Fibroblast of villous mesenchyme (primary cell): Measurements from ENCODE around the gene LLGL2. TPM values are rescaled to one million over a fixed set of nuclear protein-coding genes. Genes with fewer than 3 reads are reported as not detected.
"Not testable (repeated sequence)": the region's sequence is repeated elsewhere in the genome, so short reads cannot be mapped to it uniquely, and the experiment has no call there.

Source experiments
- DNase-seq: peaks from one replicate; pipeline ENCODE4 v3.0.0-alpha.2; 2010; ENCODE audit warnings: low read depth
- H3K4me3 ChIP-seq: 2 replicates; pipeline ENCODE4 v1.5.1; 2011; ENCODE audit warnings: low read depth, mild to moderate bottlenecking, low read length
- total RNA-seq: library from RNA; depleted of rRNA; stranded (reverse); fragments of >200 nt; gene quantifications from 2 replicates; pipeline ENCODE4 v1.2.3, GENCODE V29; 2012
- TF ChIP-seq, protein P1 (sequence below): IDR thresholded peaks from 2 replicates; pipeline ENCODE4 v1.5.1; 2012; ENCODE audit warnings: low read depth, mild to moderate bottlenecking, low read length; ENCODE audit not compliant: insufficient read depth

LLGL2 gene
- total RNA-seq, 1 donor, result 2.2 TPM

- TF ChIP-seq, protein P1, sequence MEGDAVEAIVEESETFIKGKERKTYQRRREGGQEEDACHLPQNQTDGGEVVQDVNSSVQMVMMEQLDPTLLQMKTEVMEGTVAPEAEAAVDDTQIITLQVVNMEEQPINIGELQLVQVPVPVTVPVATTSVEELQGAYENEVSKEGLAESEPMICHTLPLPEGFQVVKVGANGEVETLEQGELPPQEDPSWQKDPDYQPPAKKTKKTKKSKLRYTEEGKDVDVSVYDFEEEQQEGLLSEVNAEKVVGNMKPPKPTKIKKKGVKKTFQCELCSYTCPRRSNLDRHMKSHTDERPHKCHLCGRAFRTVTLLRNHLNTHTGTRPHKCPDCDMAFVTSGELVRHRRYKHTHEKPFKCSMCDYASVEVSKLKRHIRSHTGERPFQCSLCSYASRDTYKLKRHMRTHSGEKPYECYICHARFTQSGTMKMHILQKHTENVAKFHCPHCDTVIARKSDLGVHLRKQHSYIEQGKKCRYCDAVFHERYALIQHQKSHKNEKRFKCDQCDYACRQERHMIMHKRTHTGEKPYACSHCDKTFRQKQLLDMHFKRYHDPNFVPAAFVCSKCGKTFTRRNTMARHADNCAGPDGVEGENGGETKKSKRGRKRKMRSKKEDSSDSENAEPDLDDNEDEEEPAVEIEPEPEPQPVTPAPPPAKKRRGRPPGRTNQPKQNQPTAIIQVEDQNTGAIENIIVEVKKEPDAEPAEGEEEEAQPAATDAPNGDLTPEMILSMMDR, result no peak
- no peak overlapping the region for H3K4me3 ChIP-seq
- no peak for DNase-seq
These were observed 49.7 kb downstream of the LLGL2 start for GRCh38 chr17:75575197-75575596.

GRCh38 chr17:75575728-75576127, 50.2 kb downstream of the LLGL2 start:
- no peak for DNase-seq
- no peak overlapping the region for H3K4me3 ChIP-seq
- TF ChIP-seq, protein P1, result no peak

GRCh38 chr17:75576661-75577060, 51.2 kb downstream of the LLGL2 start:
- TF ChIP-seq, protein P1, result no peak
- no peak overlapping the region for H3K4me3 ChIP-seq
- no peak for DNase-seq

DNA sequence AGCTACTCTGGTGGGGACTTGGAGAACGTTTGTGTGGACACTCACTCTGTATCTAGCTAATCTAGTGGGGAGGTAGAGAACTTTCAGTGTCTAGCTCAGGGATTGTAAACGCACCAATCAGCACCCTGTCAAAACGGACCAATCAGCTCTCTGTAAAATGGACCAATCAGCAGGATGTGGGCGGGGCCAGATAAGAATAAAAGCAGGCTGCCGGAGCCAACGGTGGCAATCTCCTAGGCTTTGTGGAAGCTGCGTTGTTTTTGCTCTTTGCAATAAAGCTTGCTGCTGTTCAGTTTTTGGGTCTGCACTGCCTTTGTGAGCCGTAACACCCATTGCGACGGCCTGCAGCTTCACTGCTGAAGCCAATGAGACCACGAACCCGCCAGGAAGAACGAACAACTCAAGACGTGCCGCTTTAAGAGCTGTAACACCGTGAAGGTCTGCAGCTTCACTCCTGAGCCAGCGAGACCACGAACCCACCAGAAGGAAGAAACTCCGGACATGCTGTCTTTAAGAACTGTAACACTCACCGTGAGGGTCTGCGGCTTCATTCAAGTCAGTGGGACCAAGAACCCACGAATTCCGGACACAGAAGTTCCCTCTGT, 55.7 kb downstream of the LLGL2 start:
- H3K4me3 ChIP-seq, DNase-seq: not testable (repeated sequence)

GRCh38 chr17:75583197-75583596, 57.7 kb downstream of the LLGL2 start:
- not testable (repeated sequence) for H3K4me3 ChIP-seq, DNase-seq

GRCh38 chr17:75584849-75585175, 59.3 kb downstream of the LLGL2 start:
- no peak overlapping the region for H3K4me3 ChIP-seq
- DNase-seq, result no peak
- TF ChIP-seq, protein P1, result no peak

- peak within 1 kb of the TSS; percentile 54 for H3K4me3 ChIP-seq
These were observed 62.4 kb downstream of the LLGL2 start, which contains the start of gene MYO15B for GRCh38 chr17:75587675-75588595. Gene MYO15B, plus strand, starts transcription at chr17:75587800. Its CDS starts 258 bp downstream, at chr17:75588058.

More at GRCh38 chr17:75587675-75588595, 62.4 kb downstream of the LLGL2 start, which contains the start of gene MYO15B:
- peak; percentile 27 for DNase-seq
- TF ChIP-seq, protein P1, result no peak
